HepG2 (cell line): ENCODE measurements around the gene KCTD21. TPM values are rescaled to one million over a fixed set of nuclear protein-coding genes. Genes with fewer than 3 reads are reported as not detected.
A peak's percentile ranks its signal among the peaks of the same experiment; 100 is the strongest.

Experiments
- ARNTL ChIP-seq: sonication (generic); formaldehyde crosslinking; IDR thresholded peaks from 2 replicates; pipeline ENCODE4 v1.4.0; 2020; ENCODE audit warnings: mild to moderate bottlenecking, missing genetic modification reagents
- CHD4 ChIP-seq: fragments of 200-600 bp; sonication (generic); IDR thresholded peaks from 2 replicates; pipeline ENCODE4 v1.7.0; 2017; ENCODE audit warnings: mild to moderate bottlenecking, low read length, borderline replicate concordance
- HHEX ChIP-seq: IDR thresholded peaks from 2 replicates; pipeline ENCODE4 v1.6.1; 2016; ENCODE audit warnings: control low read depth
- MTA1 ChIP-seq: sonication (generic); formaldehyde crosslinking; IDR thresholded peaks from 2 replicates; pipeline ENCODE4 v1.4.0; 2020; ENCODE audit warnings: missing genetic modification reagents, mild to moderate bottlenecking, borderline replicate concordance
- NKX3-1 ChIP-seq: sonication (generic); formaldehyde crosslinking; IDR thresholded peaks from 2 replicates; pipeline ENCODE4 v1.5.0; 2020; ENCODE audit warnings: missing genetic modification reagents
- NRL ChIP-seq: sonication (generic); formaldehyde crosslinking; IDR thresholded peaks from 2 replicates; pipeline ENCODE4 v1.5.0; 2020; ENCODE audit warnings: missing genetic modification reagents, mild to moderate bottlenecking, moderate library complexity, borderline replicate concordance
- PAX8 ChIP-seq: sonication (generic); formaldehyde crosslinking; IDR thresholded peaks from 2 replicates; pipeline ENCODE4 v1.8.0; 2022; ENCODE audit warnings: mild to moderate bottlenecking, missing genetic modification reagents, borderline replicate concordance
- PITX1 ChIP-seq: sonication (generic); formaldehyde crosslinking; IDR thresholded peaks from 2 replicates; pipeline ENCODE4 v1.5.1; 2020; ENCODE audit warnings: mild to moderate bottlenecking, missing genetic modification reagents
- RAD21 ChIP-seq: fragments of 450-650 bp; formaldehyde crosslinking; IDR thresholded peaks from 2 replicates; pipeline ENCODE4 v1.5.0; 2020; ENCODE audit warnings: mild to moderate bottlenecking
- RBAK ChIP-seq: sonication (generic); formaldehyde crosslinking; IDR thresholded peaks from 2 replicates; pipeline ENCODE4 v1.5.1; 2020; ENCODE audit warnings: mild to moderate bottlenecking, missing genetic modification reagents
- RBM22 ChIP-seq: fragments of 200-400 bp; formaldehyde crosslinking; optimal IDR thresholded peaks from 2 replicates; pipeline ENCODE3; 2017; ENCODE audit warnings: mild to moderate bottlenecking, low read length, moderate library complexity
- SNRNP70 ChIP-seq: fragments of 200-400 bp; formaldehyde crosslinking; IDR thresholded peaks from 2 replicates; pipeline ENCODE4 v1.6.1; 2017; ENCODE audit warnings: mild to moderate bottlenecking, low read depth, low read length, moderate library complexity
- ZNF121 ChIP-seq: sonication (generic); formaldehyde crosslinking; IDR thresholded peaks from 2 replicates; pipeline ENCODE4 v1.5.0; 2020; ENCODE audit warnings: mild to moderate bottlenecking, missing genetic modification reagents
- ZNF280B ChIP-seq: sonication (generic); formaldehyde crosslinking; IDR thresholded peaks from 2 replicates; pipeline ENCODE4 v1.5.0; 2020; ENCODE audit warnings: missing genetic modification reagents, mild to moderate bottlenecking, borderline replicate concordance
- ZNF354B ChIP-seq: sonication (generic); formaldehyde crosslinking; IDR thresholded peaks from 2 replicates; pipeline ENCODE4 v1.8.0; 2022; ENCODE audit warnings: mild to moderate bottlenecking, missing genetic modification reagents
- ZNF510 ChIP-seq: sonication (generic); formaldehyde crosslinking; IDR thresholded peaks from 2 replicates; pipeline ENCODE4 v1.4.0; 2020; ENCODE audit warnings: low read depth, mild to moderate bottlenecking, missing genetic modification reagents
- ZNF660 ChIP-seq: sonication (generic); formaldehyde crosslinking; IDR thresholded peaks from 2 replicates; pipeline ENCODE4 v1.5.1; 2020; ENCODE audit warnings: mild to moderate bottlenecking, low read depth, missing genetic modification reagents, borderline replicate concordance
- ZNF746 ChIP-seq: sonication (generic); formaldehyde crosslinking; IDR thresholded peaks from 2 replicates; pipeline ENCODE4 v1.8.0; 2022; ENCODE audit warnings: mild to moderate bottlenecking, missing genetic modification reagents
- ZNF788 ChIP-seq: sonication (generic); formaldehyde crosslinking; IDR thresholded peaks from 2 replicates; pipeline ENCODE4 v1.5.0; 2020; ENCODE audit warnings: mild to moderate bottlenecking, missing genetic modification reagents, borderline replicate concordance
- ZSCAN29 ChIP-seq: sonication (generic); formaldehyde crosslinking; conservative IDR thresholded peaks from 2 replicates; pipeline ENCODE4 v1.4.0; 2020; ENCODE audit warnings: mild to moderate bottlenecking, missing genetic modification reagents
- polyA plus RNA-seq, 8 experiments: library from polyadenylated mRNA; depleted of rRNA in 3 of 8; stranded (reverse) in 7 of 8; unstranded in 1 of 8; fragments of >200 nt; fragmentation: Illumina TruSeq in 4 of 8; extraction: Trizol in 4 of 8; gene quantifications; 2 replicates each; pipeline versions ENCODE4 v1.2.1 to v1.2.3, GENCODE V29; 2011 to 2016; ENCODE audit warnings: low read depth in 4 of 8, missing spikeins in 1 of 8, mixed read lengths in 1 of 8; ENCODE audit not compliant: insufficient read depth in 1 of 8
- total RNA-seq, 5 experiments: library from RNA; depleted of rRNA; stranded (reverse); fragments of >200 nt; fragmentation: Illumina TruSeq; extraction: Trizol; gene quantifications; 2 replicates each; pipeline ENCODE4 v1.2.3, GENCODE V29; 2016; ENCODE audit warnings: low read depth in 1 of 5
- TF ChIP-seq, protein P1 (sequence below): sonication (generic); formaldehyde crosslinking; IDR thresholded peaks from 2 replicates; pipeline ENCODE4 v1.8.0; 2023; ENCODE audit warnings: mild to moderate bottlenecking, missing genetic modification reagents
- TF ChIP-seq, protein P2 (sequence below): sonication (generic); formaldehyde crosslinking; IDR thresholded peaks from 2 replicates; pipeline ENCODE4 v1.4.0; 2020; ENCODE audit warnings: missing genetic modification reagents
- TF ChIP-seq, protein P3 (sequence below): sonication (generic); formaldehyde crosslinking; IDR thresholded peaks from 2 replicates; pipeline ENCODE4 v1.8.0; 2022; ENCODE audit warnings: mild to moderate bottlenecking, missing genetic modification reagents, moderate library complexity

Gene KCTD21
- total and polyA plus RNA-seq, 2 of the 13 experiments (the other 11 are each of a cell fraction or from before 2014, with no cell fraction given), result 3.1 to 13.5 TPM

- TF ChIP-seq ARNTL (CRISPR knock-in tag), result peak; percentile 75; the same call in 1 of the 2 replicates
- TF ChIP-seq ZNF660, result no peak
- peak; percentile 90; the same call in 1 of the 2 replicates for TF ChIP-seq ZNF788 (CRISPR knock-in tag)
- 0 out of 2 replicates have a peak, but pooled peaks have one; percentile 30 for TF ChIP-seq MTA1 (CRISPR knock-in tag)
- no peak for TF ChIP-seq RBM22
- no peak for TF ChIP-seq PAX8 (CRISPR knock-in tag)
- TF ChIP-seq ZNF746, result no peak; the same call in 1 of the 2 replicates
- TF ChIP-seq RBAK (CRISPR knock-in tag), result no peak
- TF ChIP-seq PITX1 (CRISPR knock-in tag), result no peak
- TF ChIP-seq, protein P1, sequence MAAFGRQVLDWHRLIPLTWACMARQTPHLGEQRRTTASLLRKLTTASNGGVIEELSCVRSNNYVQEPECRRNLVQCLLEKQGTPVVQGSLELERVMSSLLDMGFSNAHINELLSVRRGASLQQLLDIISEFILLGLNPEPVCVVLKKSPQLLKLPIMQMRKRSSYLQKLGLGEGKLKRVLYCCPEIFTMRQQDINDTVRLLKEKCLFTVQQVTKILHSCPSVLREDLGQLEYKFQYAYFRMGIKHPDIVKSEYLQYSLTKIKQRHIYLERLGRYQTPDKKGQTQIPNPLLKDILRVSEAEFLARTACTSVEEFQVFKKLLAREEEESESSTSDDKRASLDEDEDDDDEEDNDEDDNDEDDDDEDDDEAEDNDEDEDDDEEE (CRISPR knock-in tag), result no peak
- TF ChIP-seq NKX3-1, result no peak
- TF ChIP-seq ZNF121 (CRISPR knock-in tag), result peak; percentile 48; the same call in 1 of the 2 replicates
- no peak for TF ChIP-seq ZNF510 (CRISPR knock-in tag)
- TF ChIP-seq SNRNP70, result no peak
- peak; percentile 53 for TF ChIP-seq HHEX (CRISPR knock-in tag)
- TF ChIP-seq ZNF280B (CRISPR knock-in tag), result no peak
- no peak for TF ChIP-seq NRL (CRISPR knock-in tag)
- no peak for TF ChIP-seq ZNF354B (CRISPR knock-in tag)
- TF ChIP-seq, protein P2, sequence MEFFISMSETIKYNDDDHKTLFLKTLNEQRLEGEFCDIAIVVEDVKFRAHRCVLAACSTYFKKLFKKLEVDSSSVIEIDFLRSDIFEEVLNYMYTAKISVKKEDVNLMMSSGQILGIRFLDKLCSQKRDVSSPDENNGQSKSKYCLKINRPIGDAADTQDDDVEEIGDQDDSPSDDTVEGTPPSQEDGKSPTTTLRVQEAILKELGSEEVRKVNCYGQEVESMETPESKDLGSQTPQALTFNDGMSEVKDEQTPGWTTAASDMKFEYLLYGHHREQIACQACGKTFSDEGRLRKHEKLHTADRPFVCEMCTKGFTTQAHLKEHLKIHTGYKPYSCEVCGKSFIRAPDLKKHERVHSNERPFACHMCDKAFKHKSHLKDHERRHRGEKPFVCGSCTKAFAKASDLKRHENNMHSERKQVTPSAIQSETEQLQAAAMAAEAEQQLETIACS (CRISPR knock-in tag), result no peak
- peak; percentile 24; the same call in 1 of the 2 replicates for TF ChIP-seq RAD21
- no peak for TF ChIP-seq CHD4
- TF ChIP-seq, protein P3, sequence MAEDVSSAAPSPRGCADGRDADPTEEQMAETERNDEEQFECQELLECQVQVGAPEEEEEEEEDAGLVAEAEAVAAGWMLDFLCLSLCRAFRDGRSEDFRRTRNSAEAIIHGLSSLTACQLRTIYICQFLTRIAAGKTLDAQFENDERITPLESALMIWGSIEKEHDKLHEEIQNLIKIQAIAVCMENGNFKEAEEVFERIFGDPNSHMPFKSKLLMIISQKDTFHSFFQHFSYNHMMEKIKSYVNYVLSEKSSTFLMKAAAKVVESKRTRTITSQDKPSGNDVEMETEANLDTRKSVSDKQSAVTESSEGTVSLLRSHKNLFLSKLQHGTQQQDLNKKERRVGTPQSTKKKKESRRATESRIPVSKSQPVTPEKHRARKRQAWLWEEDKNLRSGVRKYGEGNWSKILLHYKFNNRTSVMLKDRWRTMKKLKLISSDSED (CRISPR knock-in tag), result no peak
- TF ChIP-seq ZSCAN29, result peak; percentile 79; the same call in 1 of the 2 replicates
Measured at GRCh38 chr11:78156127-78156844, 32.1 kb downstream of the KCTD21 start (continued).
